ENCODE results near the gene CAB39. TPM values are rescaled to one million over a fixed set of nuclear protein-coding genes. Genes with fewer than 3 reads are reported as not detected.

Gene CAB39
- total RNA-seq, 4 donors from 2014 or later = 53.0 to 67.1 (median 59.5) TPM

GRCh38 chr2:230807729-230808128, 95.1 kb downstream of the CAB39 start:
- Histone ChIP-seq H3K9me3 (no peaks in the 10 kb centered on the region), H3K27ac (no peak overlapping the region), H3K36me3 (peaks cover 41% of the 10 kb centered on the region), H3K27me3 (no peaks in the 10 kb centered on the region), H3K4me1 (no peaks in the 10 kb centered on the region), H3K4me3 (no peak overlapping the region)
- TF ChIP-seq EP300 (IDR thresholded peaks at IDR 0.05) (no peak), CTCF (IDR thresholded peaks at IDR 0.05) (no peak), POLR2A (IDR thresholded peaks at IDR 0.05) (no peak), POLR2AphosphoS5 (IDR thresholded peaks at IDR 0.05) (no peak)
- DNase-seq (ENCODE audit: low spot score in 2 of 2) = no peak
- 76% methylated on average over 3 of the region's 3 CpGs for WGBS

GRCh38 chr2:230809015-230809414, 96.4 kb downstream of the CAB39 start:
- TF ChIP-seq EP300 (IDR thresholded peaks at IDR 0.05) (no peak), POLR2AphosphoS5 (IDR thresholded peaks at IDR 0.05) (no peak), POLR2A (IDR thresholded peaks at IDR 0.05) (no peak), CTCF (IDR thresholded peaks at IDR 0.05) (no peak)
- Histone ChIP-seq H3K36me3 (peaks cover 44% of the 10 kb centered on the region), H3K4me3 (no peak overlapping the region), H3K27ac (no peak overlapping the region), H3K27me3 (no peaks in the 10 kb centered on the region), H3K9me3 (no peaks in the 10 kb centered on the region), H3K4me1 (no peaks in the 10 kb centered on the region)
- no peak for DNase-seq (ENCODE audit: low spot score in 2 of 2)
- 93% methylated on average over 10 of the region's 10 CpGs for WGBS

- TF ChIP-seq EP300 (IDR thresholded peaks at IDR 0.05) = no peak
- no peak for TF ChIP-seq POLR2A (IDR thresholded peaks at IDR 0.05)
- TF ChIP-seq POLR2AphosphoS5 (IDR thresholded peaks at IDR 0.05) = no peak
- TF ChIP-seq CTCF (IDR thresholded peaks at IDR 0.05) = no peak
These were observed 97.1 kb downstream of the CAB39 start for GRCh38 chr2:230809677-230810251.

GRCh38 chr2:230811508-230811907, 98.9 kb downstream of the CAB39 start:
- peaks cover 65% of the 10 kb centered on the region for H3K36me3 ChIP-seq
- no peak overlapping the region for H3K4me3 ChIP-seq
- 68% methylated on average over 3 of the region's 3 CpGs for WGBS
- no peaks in the 10 kb centered on the region for H3K4me1 ChIP-seq
- no peaks in the 10 kb centered on the region for H3K9me3 ChIP-seq
- TF ChIP-seq EP300 (IDR thresholded peaks at IDR 0.05) (no peak), POLR2AphosphoS5 (IDR thresholded peaks at IDR 0.05) (no peak), CTCF (IDR thresholded peaks at IDR 0.05) (no peak), POLR2A (IDR thresholded peaks at IDR 0.05) (no peak)
- no peak for DNase-seq (ENCODE audit: low spot score in 2 of 2)
- H3K27me3 ChIP-seq = no peaks in the 10 kb centered on the region
- no peak overlapping the region for H3K27ac ChIP-seq

More at GRCh38 chr2:230809677-230810251, 97.1 kb downstream of the CAB39 start:
- DNase-seq (ENCODE audit: low spot score in 2 of 2) = no peak
- Histone ChIP-seq H3K4me1 (no peaks in the 10 kb centered on the region), H3K27ac (no peak overlapping the region), H3K9me3 (no peaks in the 10 kb centered on the region), H3K27me3 (no peaks in the 10 kb centered on the region), H3K36me3 (peaks cover 51% of the 10 kb centered on the region), H3K4me3 (no peak overlapping the region)
- 83% methylated on average over 8 of the region's 8 CpGs for WGBS

GRCh38 chr2:230812033-230812432, 99.4 kb downstream of the CAB39 start:
- no peaks in the 10 kb centered on the region for H3K27me3 ChIP-seq
- H3K9me3 ChIP-seq = no peaks in the 10 kb centered on the region
- no peak for TF ChIP-seq CTCF (IDR thresholded peaks at IDR 0.05)
- TF ChIP-seq POLR2AphosphoS5 (IDR thresholded peaks at IDR 0.05) = no peak
- TF ChIP-seq POLR2A (IDR thresholded peaks at IDR 0.05) = no peak
- no peak for TF ChIP-seq EP300 (IDR thresholded peaks at IDR 0.05)
- H3K4me3 ChIP-seq = no peak overlapping the region
- no peaks in the 10 kb centered on the region for H3K4me1 ChIP-seq
- DNase-seq (ENCODE audit: low spot score in 2 of 2) = no peak
- 80% methylated on average over 6 of the region's 6 CpGs for WGBS
- no peak overlapping the region for H3K27ac ChIP-seq
- peaks cover 66% of the 10 kb centered on the region for H3K36me3 ChIP-seq
